H4 (cell line): ENCODE data around the gene ACKR4. TPM values are rescaled to one million over a fixed set of nuclear protein-coding genes. Genes with fewer than 3 reads are reported as not detected.

ENCODE experiments used
- DNase-seq: peaks from one replicate; pipeline ENCODE4 v3.0.0-alpha.2; 2015; ENCODE audit warnings: low spot score
- total RNA-seq: library from RNA; depleted of rRNA; stranded (reverse); fragments of >200 nt; shearing (Covaris generic); gene quantifications from 2 replicates; pipeline ENCODE4 v1.2.3, GENCODE V29; 2014; rRNA removed

ACKR4 gene
- total RNA-seq, 1 experiment from 2014 or later = not detected

GRCh38 chr3:132641837-132642538 is 44.9 kb downstream of the ACKR4 start:
- peak; percentile 51 for DNase-seq

GRCh38 chr3:132642539-132642847 is 45.4 kb downstream of the ACKR4 start:
- no peak for DNase-seq

GRCh38 chr3:132643366-132643765 is 46.3 kb downstream of the ACKR4 start:
- no peak for DNase-seq

- no peak for DNase-seq
Measured at GRCh38 chr3:132645058-132645457, 48.0 kb downstream of the ACKR4 start.

GRCh38 chr3:132650153-132650552 is 53.1 kb downstream of the ACKR4 start:
- DNase-seq = no peak

Other genes starting within 250 kb of the ACKR4 start
- 31.8 and 34.8 TPM in 2 replicates for gene DNAJC13, start 179.8 kb upstream of the ACKR4 start, total RNA-seq
- 10.4 and 11.8 TPM in 2 replicates for gene ACAD11, start 62.5 kb downstream of the ACKR4 start, total RNA-seq
- gene UBA5, start 63.1 kb downstream of the ACKR4 start, total RNA-seq = 28.7 and 35.0 TPM in 2 replicates
- 11.5 and 13.6 TPM in 2 replicates for gene NPHP3, start 125.1 kb downstream of the ACKR4 start, total RNA-seq